Right lobe of liver (tissue), 6 donors: ENCODE data around the gene PPP1R27. TPM values are rescaled to one million over a fixed set of nuclear protein-coding genes. Genes with fewer than 3 reads are reported as not detected.
A peak's percentile ranks its signal among the peaks of the same experiment; 100 is the strongest.

Source experiments
- ATAC-seq, 4 donors: fragments of 200-7000 bp; cut with Tn5 transposase; one replicate each; pipeline ENCODE4 v1.9.1; 2020; ENCODE audit warnings: mild to moderate bottlenecking in 4 of 4, moderate library complexity in 4 of 4
- DNase-seq, 3 donors: peaks; one replicate each; pipeline ENCODE4 v3.0.0-alpha.2; 2020
- H3K27ac ChIP-seq, 3 donors: fragments of 200-600 bp; one replicate each; pipeline ENCODE4 v1.8.0; 2022
- H3K27me3 ChIP-seq, 2 donors: fragments of 200-600 bp; one replicate each; pipeline ENCODE4 v1.8.0; 2022
- H3K36me3 ChIP-seq, 4 donors: fragments of 200-600 bp; sonication (generic) in 1 of 4; one replicate each; pipeline versions ENCODE4 v1.5.1 to v1.8.0; 2017 to 2022; ENCODE audit warnings: control low read depth in 1 of 4
- H3K4me1 ChIP-seq, 4 donors: fragments of 200-600 bp; sonication (generic) in 1 of 4; one replicate each; pipeline versions ENCODE4 v1.5.1 to v1.8.0; 2017 to 2022; ENCODE audit warnings: control low read depth in 1 of 4
- H3K4me3 ChIP-seq, 3 donors: fragments of 200-600 bp; one replicate each; pipeline ENCODE4 v1.8.0; 2022
- H3K9me3 ChIP-seq, 4 donors: fragments of 200-600 bp; sonication (generic) in 1 of 4; one replicate each; pipeline versions ENCODE4 v1.5.1 to v1.8.0; 2017 to 2022; ENCODE audit warnings: control low read depth in 1 of 4
- POLR2A ChIP-seq: fragments of 450-650 bp; IDR thresholded peaks from one replicate; pipeline ENCODE4 v1.6.1; 2017; ENCODE audit warnings: antibody characterized with exemption, mild to moderate bottlenecking
- WGBS: methylation state at CpG from one replicate; pipeline ENCODE4 v1.1.6; 2018; ENCODE audit warnings: low coverage, low lambda C conversion rate; ENCODE audit not compliant: insufficient coverage; ENCODE audit errors: missing lambda C conversion rate; 5-methylcytosine and 5-hydroxymethylcytosine counted together
- intact Hi-C, 2 donors: fragments of 100-400 bp; cut with DNase I; formaldehyde crosslinking; loops; one replicate each; pipeline versions ENCODE4 v1.11.2 to v1.14.1; 2022
- total RNA-seq, 6 experiments: library from RNA; depleted of rRNA in 2 of 6; stranded (reverse); fragments of >200 nt in 2 of 6; fragmentation: NEBNext Ultra II Directional in 3 of 6; extraction: Animal tissue kit (Norgen Biotek cat#: 25700) in 3 of 6; gene quantifications; one replicate each; pipeline versions ENCODE4 v1.1.0 to v1.2.4, GENCODE V29; 2016 to 2023
- TF ChIP-seq, protein P1 (sequence below), 4 donors: fragments of 200-600 bp in 3 of 4; fragments of 450-650 bp in 1 of 4; IDR thresholded peaks; one replicate each; pipeline versions ENCODE4 v1.5.1 to v1.8.0; 2016 to 2022; ENCODE audit warnings: antibody characterized with exemption in 4 of 4, mild to moderate bottlenecking in 2 of 4
- donor health status: DM: no; HTN: yes; CAD: no.
- donor health status: DM: no; HTN: no; CAD: no.
- donor health status: DM: no; HTN: no; CAD: no.
- donor health status: DM: no; HTN: yes; CAD: no.
- donor health status: DM: no; HTN: yes; CAD: no.

PPP1R27 gene
- total RNA-seq, 6 experiments from 2014 or later: 0.27 to 0.62 (median 0.40) TPM; not detected in 3

DNA sequence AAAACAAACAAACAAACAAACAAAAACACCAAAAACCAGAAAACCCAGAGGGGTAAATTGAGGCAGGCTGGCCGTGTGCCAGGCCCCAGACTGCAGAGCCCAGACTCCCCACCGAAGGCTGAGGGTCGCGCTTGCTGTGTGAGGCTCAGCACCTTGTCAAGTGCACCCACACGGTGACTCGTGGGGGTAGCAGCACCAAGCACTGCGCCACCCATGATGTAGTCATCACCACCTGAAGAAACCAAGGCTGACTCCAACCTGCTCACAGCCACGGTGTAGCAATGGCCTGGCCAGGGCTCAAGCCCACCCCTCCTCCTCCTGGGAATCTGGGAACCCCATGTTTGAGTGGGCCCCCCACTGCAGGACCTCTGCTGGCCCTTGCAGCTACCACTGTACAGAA is 13.7 kb downstream of the PPP1R27 start:
- Histone ChIP-seq H3K9me3 (no peaks in the 10 kb centered on the region), H3K4me1 (peaks cover 2 to 20% (median 15%) of the 10 kb centered on the region in 4 donors), H3K27ac (peak overlapping the region; percentile 47 to 91 (median 89)), H3K27me3 (no peaks in the 10 kb centered on the region), H3K36me3 (no peaks in the 10 kb centered on the region), H3K4me3 (no peak overlapping the region)
- ATAC-seq (no peak), DNase-seq (no peak)
- whole genome bisulfite sequencing: 33% methylated on average over 1 of the region's 8 CpGs
- TF ChIP-seq POLR2A: no peak
- TF ChIP-seq, protein P1, sequence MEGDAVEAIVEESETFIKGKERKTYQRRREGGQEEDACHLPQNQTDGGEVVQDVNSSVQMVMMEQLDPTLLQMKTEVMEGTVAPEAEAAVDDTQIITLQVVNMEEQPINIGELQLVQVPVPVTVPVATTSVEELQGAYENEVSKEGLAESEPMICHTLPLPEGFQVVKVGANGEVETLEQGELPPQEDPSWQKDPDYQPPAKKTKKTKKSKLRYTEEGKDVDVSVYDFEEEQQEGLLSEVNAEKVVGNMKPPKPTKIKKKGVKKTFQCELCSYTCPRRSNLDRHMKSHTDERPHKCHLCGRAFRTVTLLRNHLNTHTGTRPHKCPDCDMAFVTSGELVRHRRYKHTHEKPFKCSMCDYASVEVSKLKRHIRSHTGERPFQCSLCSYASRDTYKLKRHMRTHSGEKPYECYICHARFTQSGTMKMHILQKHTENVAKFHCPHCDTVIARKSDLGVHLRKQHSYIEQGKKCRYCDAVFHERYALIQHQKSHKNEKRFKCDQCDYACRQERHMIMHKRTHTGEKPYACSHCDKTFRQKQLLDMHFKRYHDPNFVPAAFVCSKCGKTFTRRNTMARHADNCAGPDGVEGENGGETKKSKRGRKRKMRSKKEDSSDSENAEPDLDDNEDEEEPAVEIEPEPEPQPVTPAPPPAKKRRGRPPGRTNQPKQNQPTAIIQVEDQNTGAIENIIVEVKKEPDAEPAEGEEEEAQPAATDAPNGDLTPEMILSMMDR (IDR thresholded peaks at IDR 0.05): no peak
- intact Hi-C loops: no loop called here

DNA sequence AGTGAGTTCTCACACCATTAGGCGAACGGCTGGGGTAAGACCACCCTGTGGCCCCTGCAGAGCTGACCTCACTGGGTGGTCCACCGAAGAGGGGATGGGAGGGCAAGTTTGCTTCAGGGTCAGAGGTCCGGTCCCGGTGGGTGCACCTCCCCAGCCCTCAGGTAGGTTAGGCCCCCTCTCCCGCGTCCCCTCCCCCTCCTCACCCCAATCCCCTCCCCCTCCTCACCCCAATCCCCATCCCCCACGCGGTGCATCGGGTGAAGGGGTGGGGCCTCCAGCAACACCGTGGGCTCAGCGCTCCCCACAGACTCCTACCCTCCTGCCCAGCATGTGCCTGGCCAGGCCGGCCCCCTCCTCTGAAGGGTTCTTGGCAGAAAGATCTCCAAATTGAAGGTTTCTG is 15.1 kb downstream of the PPP1R27 start:
- no peaks in the 10 kb centered on the region for H3K9me3 ChIP-seq
- intact Hi-C loops: no loop called here
- DNase-seq (no peak), ATAC-seq (no peak)
- H3K27me3 ChIP-seq: no peaks in the 10 kb centered on the region
- H3K36me3 ChIP-seq: no peaks in the 10 kb centered on the region
- no peak overlapping the region for H3K27ac ChIP-seq
- peaks cover 2 to 20% (median 15%) of the 10 kb centered on the region in 4 donors for H3K4me1 ChIP-seq
- TF ChIP-seq, protein P1 (IDR thresholded peaks at IDR 0.05): no peak
- TF ChIP-seq POLR2A: no peak
- 36% methylated on average over 9 of the region's 13 CpGs for WGBS
- H3K4me3 ChIP-seq: no peak overlapping the region

DNA sequence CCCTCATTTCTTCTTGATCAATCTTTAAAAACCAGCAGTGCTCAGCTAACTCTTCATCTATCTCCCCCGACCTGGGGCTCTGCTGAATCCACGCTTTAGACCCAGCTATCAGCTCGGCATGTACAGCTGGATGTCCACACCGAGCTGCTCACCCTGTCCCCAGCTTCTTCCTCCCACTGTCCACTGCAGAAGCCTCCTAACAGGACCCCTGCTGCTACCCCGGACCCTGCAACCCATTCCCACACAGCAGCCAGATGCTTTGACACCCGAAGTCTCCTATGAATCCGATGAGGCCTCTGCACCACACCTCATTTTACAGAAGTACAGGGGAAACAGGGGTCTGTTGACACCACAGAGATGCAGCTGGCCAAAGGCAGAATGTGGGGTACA is 17.1 kb downstream of the PPP1R27 start:
- Histone ChIP-seq H3K9me3 (no peaks in the 10 kb centered on the region), H3K4me3 (no peak overlapping the region), H3K27me3 (no peaks in the 10 kb centered on the region), H3K27ac (no peak overlapping the region), H3K36me3 (no peaks in the 10 kb centered on the region), H3K4me1 (peaks cover 2 to 18% (median 15%) of the 10 kb centered on the region in 4 donors)
- ATAC-seq (no peak), DNase-seq (no peak)
- WGBS: 52% methylated on average over 7 of the region's 7 CpGs
- no peak for TF ChIP-seq POLR2A
- TF ChIP-seq, protein P1 (IDR thresholded peaks at IDR 0.05): no peak
- intact Hi-C loops: no loop called here

DNA sequence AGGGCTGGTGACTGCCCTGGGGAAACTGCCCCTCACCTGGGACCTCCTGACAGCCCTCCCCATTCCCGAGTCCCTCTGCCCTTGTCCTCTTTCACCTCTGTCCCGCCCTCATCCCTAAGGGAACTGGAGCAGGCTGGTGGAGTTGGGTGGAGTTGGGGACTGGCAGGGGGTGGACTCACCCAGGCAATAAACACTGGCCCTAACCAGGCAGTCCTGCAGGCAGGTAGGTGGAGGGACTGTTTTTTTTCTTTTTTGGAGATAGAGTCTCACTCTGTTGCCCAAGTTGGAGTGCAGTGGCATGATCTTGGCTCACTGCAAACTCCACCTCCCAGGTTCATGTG is 19.2 kb downstream of the PPP1R27 start:
- DNase-seq (no peak), ATAC-seq (peak in 3 of 4 donors; percentile 4 to 12 (median 9))
- WGBS: no CpG with 5 or more reads among the region's 2 CpGs
- no peaks in the 10 kb centered on the region for H3K4me1 ChIP-seq
- H3K9me3 ChIP-seq: no peaks in the 10 kb centered on the region
- peaks cover 0 to 3% (median 0%) of the 10 kb centered on the region in 4 donors for H3K36me3 ChIP-seq
- intact Hi-C loops: no loop called here
- H3K4me3 ChIP-seq: no peak overlapping the region
- H3K27ac ChIP-seq: no peak overlapping the region
- no peak for TF ChIP-seq POLR2A
- TF ChIP-seq, protein P1 (IDR thresholded peaks at IDR 0.05): no peak
- H3K27me3 ChIP-seq: no peaks in the 10 kb centered on the region
